ENCODE results near the gene BMX.

The BMX gene

DNA sequence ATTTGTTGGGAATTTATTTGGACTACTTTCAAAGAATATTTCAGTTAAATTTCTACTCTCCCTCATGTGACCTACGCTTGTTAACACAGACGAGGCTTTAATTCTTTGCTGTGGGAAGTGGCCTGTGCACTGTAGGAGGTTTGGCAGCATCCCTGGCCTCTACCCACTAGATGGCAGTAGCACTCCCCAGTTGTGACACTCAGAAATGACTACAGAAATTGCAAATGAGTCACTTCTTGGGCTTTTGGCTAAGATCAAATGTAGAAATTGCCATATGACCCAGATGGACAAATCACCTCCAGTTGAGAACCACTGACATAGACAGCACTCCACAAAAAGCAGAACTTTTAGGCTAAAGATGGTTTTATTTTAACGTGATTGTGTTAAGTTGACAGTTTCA, 29.6 kb upstream of the BMX start:
- TF ChIP-seq, protein P1, sequence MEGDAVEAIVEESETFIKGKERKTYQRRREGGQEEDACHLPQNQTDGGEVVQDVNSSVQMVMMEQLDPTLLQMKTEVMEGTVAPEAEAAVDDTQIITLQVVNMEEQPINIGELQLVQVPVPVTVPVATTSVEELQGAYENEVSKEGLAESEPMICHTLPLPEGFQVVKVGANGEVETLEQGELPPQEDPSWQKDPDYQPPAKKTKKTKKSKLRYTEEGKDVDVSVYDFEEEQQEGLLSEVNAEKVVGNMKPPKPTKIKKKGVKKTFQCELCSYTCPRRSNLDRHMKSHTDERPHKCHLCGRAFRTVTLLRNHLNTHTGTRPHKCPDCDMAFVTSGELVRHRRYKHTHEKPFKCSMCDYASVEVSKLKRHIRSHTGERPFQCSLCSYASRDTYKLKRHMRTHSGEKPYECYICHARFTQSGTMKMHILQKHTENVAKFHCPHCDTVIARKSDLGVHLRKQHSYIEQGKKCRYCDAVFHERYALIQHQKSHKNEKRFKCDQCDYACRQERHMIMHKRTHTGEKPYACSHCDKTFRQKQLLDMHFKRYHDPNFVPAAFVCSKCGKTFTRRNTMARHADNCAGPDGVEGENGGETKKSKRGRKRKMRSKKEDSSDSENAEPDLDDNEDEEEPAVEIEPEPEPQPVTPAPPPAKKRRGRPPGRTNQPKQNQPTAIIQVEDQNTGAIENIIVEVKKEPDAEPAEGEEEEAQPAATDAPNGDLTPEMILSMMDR (conservative IDR thresholded peaks at IDR 0.05): peak; percentile 84
- no peak overlapping the region for H3K27ac ChIP-seq

DNA sequence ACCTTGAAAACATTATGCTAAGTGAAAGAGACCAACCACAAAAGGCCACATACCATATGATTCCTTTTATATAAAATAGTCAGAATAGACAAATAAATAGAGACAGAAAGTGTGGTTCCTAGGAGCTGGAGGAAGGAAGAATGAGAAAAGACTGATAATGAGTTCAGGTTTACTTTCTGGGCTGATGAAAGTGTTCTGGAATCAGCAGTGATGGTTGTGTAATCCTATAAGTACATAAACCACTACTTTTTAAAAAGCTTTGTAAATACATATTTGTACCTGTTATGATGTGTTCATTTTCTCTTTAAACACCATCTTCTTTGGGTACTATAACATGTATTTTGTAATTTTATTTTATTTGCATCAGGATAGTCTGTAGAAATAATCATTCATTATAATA, 28.1 kb upstream of the BMX start:
- H3K27ac ChIP-seq: no peak overlapping the region
- TF ChIP-seq, protein P1 (conservative IDR thresholded peaks at IDR 0.05): no peak

DNA sequence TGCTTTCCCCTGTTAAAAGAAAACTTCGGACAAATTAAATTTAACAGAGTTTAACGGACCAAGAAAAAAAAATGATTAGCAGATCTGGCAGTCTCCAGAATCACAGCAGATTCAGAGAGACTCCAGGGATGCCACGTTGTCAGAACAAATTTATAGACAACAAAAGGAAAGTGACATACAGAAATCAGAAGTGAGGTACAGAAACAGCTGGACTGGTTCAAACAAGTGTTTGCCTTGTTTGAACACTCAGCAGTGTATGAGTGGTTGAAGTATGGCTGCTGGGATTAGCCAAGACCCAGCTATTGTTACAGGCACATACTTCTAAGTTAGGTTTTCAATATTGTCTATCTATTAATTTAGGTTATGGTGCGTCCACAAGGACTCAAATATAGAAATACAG, 26.6 kb upstream of the BMX start:
- no peak overlapping the region for H3K27ac ChIP-seq

DNA sequence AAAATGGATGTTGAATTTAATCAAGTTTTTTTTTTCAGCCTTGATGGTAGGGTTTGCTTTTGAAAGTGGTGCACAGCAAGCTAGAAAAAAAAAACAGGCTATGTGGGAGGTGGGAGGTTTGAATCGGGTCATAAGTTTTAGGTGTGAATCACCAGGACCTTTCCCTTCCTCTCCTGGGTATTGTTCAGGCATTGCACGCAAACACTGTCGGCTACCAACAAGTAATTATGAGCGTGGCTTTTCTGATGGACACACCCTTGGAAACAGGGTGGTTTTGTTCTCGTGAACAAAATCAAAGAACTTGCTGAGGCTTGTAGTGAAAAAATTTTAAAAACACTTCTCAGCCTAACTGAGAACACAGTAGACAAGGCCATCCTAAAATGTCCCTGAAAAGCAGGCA, 25.6 kb upstream of the BMX start:
- no peak overlapping the region for H3K27ac ChIP-seq
- TF ChIP-seq, protein P1 (conservative IDR thresholded peaks at IDR 0.05): no peak

More for the DNA sequence above, 26.6 kb upstream of the BMX start:
- TF ChIP-seq, protein P1 (conservative IDR thresholded peaks at IDR 0.05): no peak

DNA sequence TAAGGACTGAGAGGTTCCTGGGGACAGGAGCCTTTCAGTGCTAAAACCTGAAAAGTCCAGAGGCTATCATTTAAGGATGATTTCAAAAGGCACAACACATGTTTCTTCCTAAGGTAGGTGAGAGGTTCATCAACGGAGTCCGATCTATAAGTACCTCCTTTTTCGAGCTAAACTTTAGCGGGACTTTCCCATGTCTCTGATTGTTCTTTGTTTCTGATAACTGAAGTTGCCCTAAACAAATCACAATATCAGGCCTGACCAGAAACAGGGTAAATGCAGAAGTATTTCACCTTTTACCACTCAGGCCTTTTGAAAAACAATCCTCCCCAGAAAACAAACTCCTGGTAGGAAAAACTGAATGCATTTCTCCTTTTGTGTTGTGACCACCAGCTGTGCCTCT, 25.1 kb upstream of the BMX start:
- H3K27ac ChIP-seq: no peak overlapping the region
- TF ChIP-seq, protein P1 (conservative IDR thresholded peaks at IDR 0.05): no peak

DNA sequence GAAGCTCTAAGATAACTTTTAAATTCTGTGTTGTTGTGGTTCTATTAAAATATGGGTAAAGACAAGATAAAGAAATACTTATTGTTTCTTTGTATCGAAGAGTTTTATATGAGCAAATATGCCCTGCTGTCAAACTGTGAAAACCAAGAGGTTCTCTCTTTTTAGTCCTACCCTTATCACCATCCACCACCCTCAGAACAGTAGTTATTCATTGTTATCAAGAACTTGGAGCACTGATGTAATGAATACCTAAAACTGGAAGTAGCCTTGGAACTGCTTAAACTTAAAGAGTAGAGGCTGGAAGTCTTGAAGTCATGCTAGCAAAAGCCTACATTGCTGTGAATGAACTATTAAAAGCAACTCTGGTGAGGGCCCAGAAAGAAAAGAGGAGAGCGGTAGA, 16.7 kb upstream of the BMX start:
- no peak overlapping the region for H3K27ac ChIP-seq
- TF ChIP-seq, protein P1 (conservative IDR thresholded peaks at IDR 0.05): no peak

DNA sequence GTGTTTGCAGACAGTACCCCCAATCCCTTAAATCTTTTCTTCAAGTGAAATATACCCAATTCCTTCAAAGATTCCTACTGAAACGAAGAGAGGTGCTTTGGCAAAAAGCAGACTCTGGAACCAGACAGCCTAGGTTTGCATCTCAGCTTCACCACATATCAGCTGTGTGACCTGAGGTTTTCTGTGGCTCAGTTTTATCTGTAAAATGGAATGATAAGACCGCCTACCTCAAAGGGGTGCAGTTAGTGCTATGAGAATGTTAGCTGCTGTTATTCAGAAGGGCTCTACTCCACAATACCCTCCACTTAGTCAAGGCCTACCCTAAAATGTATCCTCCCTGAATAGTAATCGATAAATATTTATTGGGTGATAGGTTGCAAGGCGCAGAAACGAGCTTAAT, 8.1 kb upstream of the BMX start:
- H3K27ac ChIP-seq: peak overlapping the region; percentile 76
- TF ChIP-seq, protein P1 (conservative IDR thresholded peaks at IDR 0.05): no peak

Data from VCaP (cell line).